HepG2 (cell line): ENCODE measurements around the gene UBE2I. TPM values are rescaled to one million over a fixed set of nuclear protein-coding genes. Genes with fewer than 3 reads are reported as not detected.
A peak's percentile ranks its signal among the peaks of the same experiment; 100 is the strongest.

Experiments
- CCAR2 ChIP-seq: fragments of 200-400 bp; formaldehyde crosslinking; optimal IDR thresholded peaks from 2 replicates; pipeline ENCODE3; 2018; ENCODE audit warnings: low read depth, mild to moderate bottlenecking, low read length, moderate library complexity
- DRAP1 ChIP-seq: IDR thresholded peaks from 2 replicates; pipeline ENCODE4 v1.6.1; 2016; ENCODE audit warnings: missing genetic modification reagents, missing compliant biosample characterization
- FOXA1 ChIP-seq, 2 experiments: fragments of 450-650 bp in 1 of 2; sonication (generic) in 1 of 2; formaldehyde crosslinking in 1 of 2; IDR thresholded peaks; 2 replicates each; pipeline versions ENCODE4 v1.4.0 to v1.6.1; 2016 to 2020; ENCODE audit warnings: missing genetic modification reagents in 1 of 2
- FOXP4 ChIP-seq: sonication (generic); formaldehyde crosslinking; IDR thresholded peaks from 2 replicates; pipeline ENCODE4 v1.4.0; 2020; ENCODE audit warnings: missing genetic modification reagents
- HNRNPL ChIP-seq: fragments of 200-400 bp; formaldehyde crosslinking; IDR thresholded peaks from 2 replicates; pipeline ENCODE4 v1.6.1; 2017; ENCODE audit warnings: mild to moderate bottlenecking, low read depth, low read length
- JUNB ChIP-seq: sonication (generic); formaldehyde crosslinking; IDR thresholded peaks from 2 replicates; pipeline ENCODE4 v1.8.0; 2022; ENCODE audit warnings: missing genetic modification reagents, mild to moderate bottlenecking, borderline replicate concordance
- MYNN ChIP-seq: sonication (generic); formaldehyde crosslinking; IDR thresholded peaks from 2 replicates; pipeline ENCODE4 v1.4.0; 2020; ENCODE audit warnings: mild to moderate bottlenecking, low read depth, missing genetic modification reagents
- PAWR ChIP-seq: sonication (generic); formaldehyde crosslinking; IDR thresholded peaks from 2 replicates; pipeline ENCODE4 v1.4.0; 2020; ENCODE audit warnings: missing genetic modification reagents, mild to moderate bottlenecking, borderline replicate concordance
- POLR2AphosphoS5 ChIP-seq: IDR thresholded peaks from 2 replicates; pipeline ENCODE4 v1.6.1; 2012; ENCODE audit warnings: low read depth, low read length
- RELA ChIP-seq: sonication (generic); formaldehyde crosslinking; IDR thresholded peaks from 2 replicates; pipeline ENCODE4 v1.4.0; 2020; ENCODE audit warnings: missing genetic modification reagents
- SSRP1 ChIP-seq: IDR thresholded peaks from 2 replicates; pipeline ENCODE4 v1.6.1; 2016; ENCODE audit warnings: control low read depth
- THAP8 ChIP-seq: sonication (generic); formaldehyde crosslinking; IDR thresholded peaks from 2 replicates; pipeline ENCODE4 v1.5.1; 2020; ENCODE audit warnings: missing genetic modification reagents, mild to moderate bottlenecking, borderline replicate concordance
- TMF1 ChIP-seq: sonication (generic); formaldehyde crosslinking; IDR thresholded peaks from 2 replicates; pipeline ENCODE4 v1.8.1; 2022; ENCODE audit warnings: low read depth, missing genetic modification reagents
- ZFP36 ChIP-seq: fragments of 150-350 bp; IDR thresholded peaks from 2 replicates; pipeline ENCODE4 v1.6.1; 2018; ENCODE audit warnings: borderline replicate concordance, low read length, low read depth; ENCODE audit not compliant: partially characterized antibody
- ZMAT3 ChIP-seq: sonication (generic); formaldehyde crosslinking; conservative IDR thresholded peaks from 2 replicates; pipeline ENCODE4 v1.7.0; 2021; ENCODE audit warnings: missing genetic modification reagents
- ZNF331 ChIP-seq: sonication (generic); formaldehyde crosslinking; IDR thresholded peaks from 2 replicates; pipeline ENCODE4 v1.4.0; 2020; ENCODE audit warnings: missing genetic modification reagents
- ZNF33A ChIP-seq: sonication (generic); formaldehyde crosslinking; IDR thresholded peaks from 2 replicates; pipeline ENCODE4 v1.5.1; 2020; ENCODE audit warnings: missing genetic modification reagents, mild to moderate bottlenecking, moderate library complexity, borderline replicate concordance
- ZNF496 ChIP-seq: sonication (generic); formaldehyde crosslinking; IDR thresholded peaks from 2 replicates; pipeline ENCODE4 v1.8.1; 2023; ENCODE audit warnings: mild to moderate bottlenecking, moderate library complexity, missing genetic modification reagents; ENCODE audit not compliant: insufficient replicate concordance
- ZNF589 ChIP-seq: sonication (generic); formaldehyde crosslinking; conservative IDR thresholded peaks from 2 replicates; pipeline ENCODE4 v1.8.0; 2022; ENCODE audit warnings: mild to moderate bottlenecking, moderate library complexity, missing genetic modification reagents
- ZNF740 ChIP-seq: sonication (generic); formaldehyde crosslinking; IDR thresholded peaks from 2 replicates; pipeline ENCODE4 v1.4.0; 2020; ENCODE audit warnings: missing genetic modification reagents
- polyA plus RNA-seq, 8 experiments: library from polyadenylated mRNA; depleted of rRNA in 3 of 8; stranded (reverse) in 7 of 8; unstranded in 1 of 8; fragments of >200 nt; fragmentation: Illumina TruSeq in 4 of 8; extraction: Trizol in 4 of 8; gene quantifications; 2 replicates each; pipeline versions ENCODE4 v1.2.1 to v1.2.3, GENCODE V29; 2011 to 2016; ENCODE audit warnings: low read depth in 4 of 8, missing spikeins in 1 of 8, mixed read lengths in 1 of 8; ENCODE audit not compliant: insufficient read depth in 1 of 8
- total RNA-seq, 5 experiments: library from RNA; depleted of rRNA; stranded (reverse); fragments of >200 nt; fragmentation: Illumina TruSeq; extraction: Trizol; gene quantifications; 2 replicates each; pipeline ENCODE4 v1.2.3, GENCODE V29; 2016; ENCODE audit warnings: low read depth in 1 of 5
- TF ChIP-seq, protein P1 (sequence below): sonication (generic); formaldehyde crosslinking; IDR thresholded peaks from 2 replicates; pipeline ENCODE4 v1.5.0; 2020; ENCODE audit warnings: missing genetic modification reagents
- TF ChIP-seq, protein P2 (sequence below): sonication (generic); IDR thresholded peaks from 2 replicates; pipeline ENCODE4 v1.6.1; 2016; ENCODE audit warnings: low read depth, borderline replicate concordance
- TF ChIP-seq, protein P3 (sequence below): sonication (generic); formaldehyde crosslinking; IDR thresholded peaks from 2 replicates; pipeline ENCODE4 v1.4.0; 2020; ENCODE audit warnings: missing genetic modification reagents, borderline replicate concordance

UBE2I gene
- total and polyA plus RNA-seq, 2 of the 13 experiments (the other 11 are each of a cell fraction or from before 2014, with no cell fraction given), result 75.8 to 98.9 TPM

- TF ChIP-seq DRAP1 (CRISPR knock-in tag) (peak; percentile 19; the same call in 1 of the 2 replicates), PAWR (CRISPR knock-in tag) (no peak), MYNN (CRISPR knock-in tag) (no peak), SSRP1 (no peak), THAP8 (CRISPR knock-in tag) (no peak), FOXA1 (IDR thresholded peaks at IDR 0.05) (no peak), FOXA1 (CRISPR knock-in tag; IDR thresholded peaks at IDR 0.05) (peak; percentile 91), ZMAT3 (CRISPR knock-in tag) (0 out of 2 replicates have a peak, but pooled peaks have one; percentile 24), RELA (CRISPR knock-in tag) (no peak), ZNF740 (CRISPR knock-in tag) (no peak), ZNF331 (CRISPR knock-in tag) (peak; percentile 54; the same call in 1 of the 2 replicates), FOXP4 (CRISPR knock-in tag) (peak; percentile 91), TMF1 (CRISPR knock-in tag) (no peak), ZNF496 (CRISPR knock-in tag) (no peak), ZFP36 (no peak), POLR2AphosphoS5 (peak; percentile 57; the same call in 1 of the 2 replicates), CCAR2 (no peak), ZNF33A (no peak), HNRNPL (no peak), JUNB (CRISPR knock-in tag) (no peak), ZNF589 (no peak)
- TF ChIP-seq, protein P1, sequence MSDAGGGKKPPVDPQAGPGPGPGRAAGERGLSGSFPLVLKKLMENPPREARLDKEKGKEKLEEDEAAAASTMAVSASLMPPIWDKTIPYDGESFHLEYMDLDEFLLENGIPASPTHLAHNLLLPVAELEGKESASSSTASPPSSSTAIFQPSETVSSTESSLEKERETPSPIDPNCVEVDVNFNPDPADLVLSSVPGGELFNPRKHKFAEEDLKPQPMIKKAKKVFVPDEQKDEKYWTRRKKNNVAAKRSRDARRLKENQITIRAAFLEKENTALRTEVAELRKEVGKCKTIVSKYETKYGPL, result no peak
- TF ChIP-seq, protein P2, sequence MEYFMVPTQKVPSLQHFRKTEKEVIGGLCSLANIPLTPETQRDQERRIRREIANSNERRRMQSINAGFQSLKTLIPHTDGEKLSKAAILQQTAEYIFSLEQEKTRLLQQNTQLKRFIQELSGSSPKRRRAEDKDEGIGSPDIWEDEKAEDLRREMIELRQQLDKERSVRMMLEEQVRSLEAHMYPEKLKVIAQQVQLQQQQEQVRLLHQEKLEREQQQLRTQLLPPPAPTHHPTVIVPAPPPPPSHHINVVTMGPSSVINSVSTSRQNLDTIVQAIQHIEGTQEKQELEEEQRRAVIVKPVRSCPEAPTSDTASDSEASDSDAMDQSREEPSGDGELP, result peak; percentile 93
- TF ChIP-seq, protein P3, sequence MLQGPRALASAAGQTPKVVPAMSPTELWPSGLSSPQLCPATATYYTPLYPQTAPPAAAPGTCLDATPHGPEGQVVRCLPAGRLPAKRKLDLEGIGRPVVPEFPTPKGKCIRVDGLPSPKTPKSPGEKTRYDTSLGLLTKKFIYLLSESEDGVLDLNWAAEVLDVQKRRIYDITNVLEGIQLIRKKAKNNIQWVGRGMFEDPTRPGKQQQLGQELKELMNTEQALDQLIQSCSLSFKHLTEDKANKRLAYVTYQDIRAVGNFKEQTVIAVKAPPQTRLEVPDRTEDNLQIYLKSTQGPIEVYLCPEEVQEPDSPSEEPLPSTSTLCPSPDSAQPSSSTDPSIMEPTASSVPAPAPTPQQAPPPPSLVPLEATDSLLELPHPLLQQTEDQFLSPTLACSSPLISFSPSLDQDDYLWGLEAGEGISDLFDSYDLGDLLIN (CRISPR knock-in tag), result no peak
Measured at GRCh38 chr16:1331712-1332617, 22.5 kb downstream of the UBE2I start (continued).
